ENCODE data around the gene ALG11.
"Not testable (repeated sequence)": the region's sequence is repeated elsewhere in the genome, so short reads cannot be mapped to it uniquely, and the experiment has no call there.

The ALG11 gene

DNA sequence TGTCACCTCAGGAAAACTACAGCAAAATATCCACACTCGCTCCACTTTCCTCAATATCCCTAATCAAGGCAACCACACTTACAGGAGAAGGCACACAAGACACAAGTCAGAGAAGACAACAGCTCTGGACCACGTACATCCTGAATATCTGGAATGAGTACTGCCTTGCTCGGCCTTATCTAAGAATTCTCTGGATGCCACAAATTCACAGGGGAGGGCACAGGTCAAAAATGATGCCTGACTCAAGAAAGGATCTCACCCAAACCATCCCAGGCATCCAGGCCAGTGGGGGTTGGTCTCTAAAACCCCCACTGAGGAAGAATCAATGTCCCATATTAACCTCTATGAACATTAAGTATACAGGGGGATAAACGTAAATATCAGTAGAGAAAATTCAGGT is 30.8 kb upstream of the ALG11 start:
- no peak overlapping the region for H3K4me3 ChIP-seq (ENCODE audit: low read depth, low read length)
- TF ChIP-seq, protein P1, sequence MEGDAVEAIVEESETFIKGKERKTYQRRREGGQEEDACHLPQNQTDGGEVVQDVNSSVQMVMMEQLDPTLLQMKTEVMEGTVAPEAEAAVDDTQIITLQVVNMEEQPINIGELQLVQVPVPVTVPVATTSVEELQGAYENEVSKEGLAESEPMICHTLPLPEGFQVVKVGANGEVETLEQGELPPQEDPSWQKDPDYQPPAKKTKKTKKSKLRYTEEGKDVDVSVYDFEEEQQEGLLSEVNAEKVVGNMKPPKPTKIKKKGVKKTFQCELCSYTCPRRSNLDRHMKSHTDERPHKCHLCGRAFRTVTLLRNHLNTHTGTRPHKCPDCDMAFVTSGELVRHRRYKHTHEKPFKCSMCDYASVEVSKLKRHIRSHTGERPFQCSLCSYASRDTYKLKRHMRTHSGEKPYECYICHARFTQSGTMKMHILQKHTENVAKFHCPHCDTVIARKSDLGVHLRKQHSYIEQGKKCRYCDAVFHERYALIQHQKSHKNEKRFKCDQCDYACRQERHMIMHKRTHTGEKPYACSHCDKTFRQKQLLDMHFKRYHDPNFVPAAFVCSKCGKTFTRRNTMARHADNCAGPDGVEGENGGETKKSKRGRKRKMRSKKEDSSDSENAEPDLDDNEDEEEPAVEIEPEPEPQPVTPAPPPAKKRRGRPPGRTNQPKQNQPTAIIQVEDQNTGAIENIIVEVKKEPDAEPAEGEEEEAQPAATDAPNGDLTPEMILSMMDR (IDR thresholded peaks at IDR 0.05; ENCODE audit: low read depth, low read length, missing control alignments), result no peak
- no peak for DNase-seq (ENCODE audit: low read depth)
- in situ Hi-C loops (cut with HindIII; ENCODE audit: low sequenced_read_pairs), result no loop called here

DNA sequence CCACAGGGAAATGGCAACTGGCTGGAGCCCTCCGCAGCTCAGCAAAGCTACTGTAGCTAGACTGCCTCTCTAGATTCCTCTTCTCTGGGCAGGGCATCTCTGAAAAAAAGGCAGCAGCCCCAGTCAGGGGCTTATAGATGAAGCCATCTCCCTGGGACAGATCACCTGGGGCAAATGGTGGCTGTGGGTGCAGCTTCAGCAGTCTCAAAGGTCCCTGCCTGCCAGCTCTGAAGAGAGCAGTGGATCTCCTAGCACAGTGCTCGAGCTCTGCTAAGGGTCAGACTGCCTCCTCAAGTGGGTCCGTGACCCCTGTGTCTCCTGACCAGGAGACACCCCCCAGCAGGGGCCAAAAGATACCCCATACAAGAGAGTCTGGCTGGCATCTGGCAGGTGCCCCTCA is 28.9 kb upstream of the ALG11 start:
- H3K4me3 ChIP-seq (ENCODE audit: low read depth, low read length); DNase-seq (ENCODE audit: low read depth); in situ Hi-C loops (cut with HindIII; ENCODE audit: low sequenced_read_pairs): not testable (repeated sequence)

DNA sequence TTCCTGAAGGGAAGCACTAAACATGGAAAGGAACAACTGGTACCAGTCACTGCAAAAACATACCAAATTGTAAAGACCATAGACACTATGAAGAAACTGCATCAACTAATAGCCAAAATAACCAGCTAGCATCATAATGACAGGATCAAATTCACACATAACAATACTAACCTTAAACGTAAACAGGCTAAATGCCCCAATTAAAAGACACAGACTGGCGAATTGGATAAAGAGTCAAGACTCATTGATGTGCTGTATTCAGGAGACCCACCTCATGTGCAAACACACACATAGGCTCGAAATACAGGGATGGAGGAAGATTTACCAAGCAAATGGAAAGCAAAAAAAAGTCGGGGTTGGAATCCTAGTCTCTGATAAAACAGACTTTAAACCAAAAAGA is 27.3 kb upstream of the ALG11 start:
- H3K4me3 ChIP-seq (ENCODE audit: low read depth, low read length); DNase-seq (ENCODE audit: low read depth); in situ Hi-C loops (cut with HindIII; ENCODE audit: low sequenced_read_pairs): not testable (repeated sequence)

DNA sequence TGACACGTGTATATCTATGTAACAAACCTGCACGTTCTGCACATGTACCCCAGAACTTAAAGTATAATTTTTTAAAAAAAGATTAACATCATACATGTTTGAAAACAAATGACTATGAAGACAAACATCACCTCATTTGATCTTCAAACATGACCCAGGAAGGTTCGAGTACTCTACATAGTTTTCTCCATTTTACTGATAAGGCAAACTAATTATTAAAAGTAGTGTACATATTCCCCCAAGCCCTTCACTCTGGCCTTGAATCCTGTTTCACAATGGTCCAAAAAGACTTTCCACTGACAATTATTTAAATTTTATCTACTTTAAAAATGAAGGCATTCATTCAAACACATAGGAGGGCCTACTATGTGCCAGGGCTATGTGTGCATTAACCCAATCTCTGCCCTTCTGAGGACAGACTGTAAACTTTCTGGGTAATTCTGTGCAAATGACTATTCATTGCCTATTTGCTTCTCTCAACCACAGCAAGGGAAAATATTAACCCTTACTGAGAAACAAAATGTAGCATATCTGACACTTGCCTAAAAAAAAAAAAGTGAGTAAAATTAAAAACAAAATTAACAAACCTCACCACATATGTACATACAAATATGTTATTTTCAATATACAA is 23.1 kb upstream of the ALG11 start:
- DNase-seq (ENCODE audit: low read depth), result no peak
- in situ Hi-C loops (cut with HindIII; ENCODE audit: low sequenced_read_pairs), result no loop called here
- H3K4me3 ChIP-seq (ENCODE audit: low read depth, low read length), result no peak overlapping the region
- TF ChIP-seq, protein P1 (IDR thresholded peaks at IDR 0.05; ENCODE audit: low read depth, low read length, missing control alignments), result no peak

DNA sequence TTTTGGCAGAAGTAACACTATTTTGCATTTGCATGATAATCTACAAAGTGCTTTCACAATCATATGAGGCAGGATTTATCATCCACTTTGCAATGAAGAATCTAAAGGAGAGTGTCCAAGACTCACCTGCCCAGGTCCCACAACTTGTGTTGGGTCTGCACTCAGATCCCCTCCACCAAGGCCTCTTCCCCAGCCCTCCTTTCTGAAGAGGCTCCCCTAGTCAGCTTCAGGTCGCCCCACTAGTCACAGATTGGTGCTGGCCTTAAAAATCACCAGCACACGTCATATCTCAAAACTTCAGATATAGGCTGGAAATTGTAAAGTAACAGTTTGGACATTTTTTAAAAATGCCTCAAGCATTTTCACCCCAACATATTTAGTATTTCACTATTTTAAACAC is 18.5 kb upstream of the ALG11 start:
- in situ Hi-C loops (cut with HindIII; ENCODE audit: low sequenced_read_pairs), result no loop called here
- no peak for DNase-seq (ENCODE audit: low read depth)
- TF ChIP-seq, protein P1 (IDR thresholded peaks at IDR 0.05; ENCODE audit: low read depth, low read length, missing control alignments), result no peak
- H3K4me3 ChIP-seq (ENCODE audit: low read depth, low read length), result no peak overlapping the region

DNA sequence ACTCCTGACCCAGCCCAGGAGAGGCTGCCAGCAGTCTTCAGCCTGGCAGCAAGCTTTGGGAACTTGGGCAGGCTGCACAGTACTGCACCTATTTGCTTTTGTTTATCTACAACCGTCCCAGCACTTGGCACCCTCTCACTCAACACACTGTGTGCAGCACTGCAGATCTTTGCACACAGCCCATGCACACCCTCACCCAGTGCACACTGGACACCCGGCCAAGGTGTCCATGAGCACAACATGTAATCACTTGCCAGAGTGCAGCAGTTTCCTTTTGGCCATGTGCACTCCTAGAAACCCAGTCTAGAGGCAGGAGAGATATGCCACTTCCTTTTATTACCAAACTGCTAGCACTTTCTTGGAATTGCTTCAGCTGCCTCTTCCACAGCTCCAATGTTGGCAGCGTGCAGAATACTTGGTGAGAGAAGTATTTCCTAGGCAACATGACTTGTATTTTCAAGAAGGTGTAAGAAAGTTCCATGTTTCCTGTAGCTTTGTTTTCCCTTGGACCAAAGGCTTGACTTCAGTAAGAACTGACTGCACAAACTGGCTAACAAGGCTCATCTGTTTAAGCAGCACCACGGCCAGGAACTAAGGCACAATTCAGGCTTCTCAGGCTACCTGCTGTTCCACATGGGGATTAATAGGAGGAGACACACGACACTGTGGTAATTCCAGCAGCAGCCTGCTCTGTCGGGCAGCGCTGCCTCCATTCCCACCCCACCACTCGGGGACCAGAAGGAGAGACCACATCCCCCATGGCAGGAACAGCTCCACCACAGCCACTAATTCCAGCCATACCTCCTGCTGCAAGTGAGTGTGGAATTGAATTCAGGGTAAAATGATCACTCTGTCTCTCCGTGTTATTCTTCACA is 16.3 kb upstream of the ALG11 start:
- in situ Hi-C loops (cut with HindIII; ENCODE audit: low sequenced_read_pairs), result no loop called here
- TF ChIP-seq, protein P1 (IDR thresholded peaks at IDR 0.05; ENCODE audit: low read depth, low read length, missing control alignments), result no peak
- no peak for DNase-seq (ENCODE audit: low read depth)
- no peak overlapping the region for H3K4me3 ChIP-seq (ENCODE audit: low read depth, low read length)

DNA sequence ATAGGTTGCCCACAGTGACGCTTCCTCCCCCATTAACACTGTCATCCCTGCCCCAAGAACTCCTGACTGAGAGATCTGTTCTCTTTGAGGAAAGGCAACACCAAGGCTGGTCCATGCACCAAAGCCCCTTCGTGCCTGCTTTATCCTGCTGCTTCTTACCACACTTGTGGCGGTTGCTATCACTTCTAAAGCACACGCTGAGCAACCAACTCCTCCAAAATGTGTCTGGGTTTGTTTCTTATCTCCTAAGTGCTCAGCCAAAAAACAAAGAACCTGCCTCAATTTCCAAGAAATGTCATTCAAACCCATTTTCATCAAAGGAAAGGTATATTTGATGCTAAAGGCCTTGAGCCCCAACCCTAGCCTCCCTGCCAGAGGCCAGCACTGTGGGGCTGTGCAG is 15.6 kb upstream of the ALG11 start:
- TF ChIP-seq, protein P1 (IDR thresholded peaks at IDR 0.05; ENCODE audit: low read depth, low read length, missing control alignments), result no peak
- H3K4me3 ChIP-seq (ENCODE audit: low read depth, low read length), result no peak overlapping the region
- DNase-seq (ENCODE audit: low read depth), result no peak
- in situ Hi-C loops (cut with HindIII; ENCODE audit: low sequenced_read_pairs), result no loop called here
